Left ventricle myocardium superior (tissue), 1 donor: ENCODE measurements around the gene EMX2. TPM values are rescaled to one million over a fixed set of nuclear protein-coding genes. Genes with fewer than 3 reads are reported as not detected.
"Not testable (repeated sequence)": the region's sequence is repeated elsewhere in the genome, so short reads cannot be mapped to it uniquely, and the experiment has no call there.

ENCODE experiments used
- ATAC-seq: fragments of 200-7000 bp; cut with Tn5 transposase; one replicate; pipeline ENCODE4 v1.9.1; 2020; ENCODE audit warnings: mild to moderate bottlenecking, moderate library complexity
- DNase-seq: peaks from one replicate; pipeline ENCODE4 v3.0.0-alpha.2; 2020
- intact Hi-C: fragments of 100-400 bp; cut with micrococcal nuclease; formaldehyde crosslinking; loops from one replicate; pipeline ENCODE4 v1.11.0; 2022
- total RNA-seq: library from RNA; stranded (reverse); fragmentation: NEBNext Ultra II Directional; extraction: Animal tissue kit (Norgen Biotek cat#: 25700); gene quantifications from one replicate; pipeline ENCODE4 v1.2.1, GENCODE V29; 2021
- donor health status: DM: no; HTN: yes; CAD: no; lungs with severe emphysema.

EMX2 gene
- total RNA-seq, 1 donor from 2014 or later, result 0.42 TPM

- intact Hi-C loops, DNase-seq, ATAC-seq: not testable (repeated sequence)
Measured at GRCh38 chr10:117584831-117585230, 42.3 kb downstream of the EMX2 start.

GRCh38 chr10:117587036-117587435 is 44.5 kb downstream of the EMX2 start:
- intact Hi-C loops, result no loop called here
- DNase-seq (no peak), ATAC-seq (no peak)

- ATAC-seq, result no peak
- intact Hi-C loops, result no loop called here
- DNase-seq, result no peak
Measured at GRCh38 chr10:117590101-117590875, 47.7 kb downstream of the EMX2 start.

- DNase-seq, result no peak
- ATAC-seq, result no peak
- intact Hi-C loops, result no loop called here
Measured at GRCh38 chr10:117591043-117591442, 48.5 kb downstream of the EMX2 start.

- DNase-seq, result no peak
- intact Hi-C loops, result no loop called here
- ATAC-seq, result no peak
Measured at GRCh38 chr10:117594722-117595121, 52.2 kb downstream of the EMX2 start.

- no peak for DNase-seq
- intact Hi-C loops, result no loop called here
- no peak for ATAC-seq
Measured at GRCh38 chr10:117596706-117597105, 54.2 kb downstream of the EMX2 start.

GRCh38 chr10:117597216-117597615 is 54.7 kb downstream of the EMX2 start:
- ATAC-seq (no peak), DNase-seq (no peak)
- intact Hi-C loops, result no loop called here

Other genes starting within 250 kb of the EMX2 start
- 18.7 TPM for gene PDZD8, start 167.3 kb upstream of the EMX2 start, total RNA-seq